Stomach (tissue), 4 donors: ENCODE data around the gene SSUH2.

Experiments used
- POLR2A ChIP-seq, 4 donors: fragments of 450-650 bp; IDR thresholded peaks; one replicate each; pipeline ENCODE4 v1.6.1; 2016; ENCODE audit warnings: antibody characterized with exemption in 4 of 4, control low read depth in 2 of 4, mild to moderate bottlenecking in 1 of 4, moderate library complexity in 1 of 4
- POLR2AphosphoS5 ChIP-seq, 3 donors: sonication (generic); formaldehyde crosslinking; IDR thresholded peaks; one replicate each; pipeline ENCODE4 v1.6.1; 2016; ENCODE audit warnings: antibody characterized with exemption in 3 of 3
- TF ChIP-seq, protein P1 (sequence below), 7 experiments: fragments of 450-650 bp in 4 of 7; fragments of 200-600 bp in 3 of 7; sonication (generic) in 3 of 7; IDR thresholded peaks; one replicate each; pipeline ENCODE4 v1.5.1; 2016 to 2019; ENCODE audit warnings: antibody characterized with exemption in 7 of 7, control low read depth in 2 of 7, mild to moderate bottlenecking in 1 of 7

- TF ChIP-seq, protein P1, sequence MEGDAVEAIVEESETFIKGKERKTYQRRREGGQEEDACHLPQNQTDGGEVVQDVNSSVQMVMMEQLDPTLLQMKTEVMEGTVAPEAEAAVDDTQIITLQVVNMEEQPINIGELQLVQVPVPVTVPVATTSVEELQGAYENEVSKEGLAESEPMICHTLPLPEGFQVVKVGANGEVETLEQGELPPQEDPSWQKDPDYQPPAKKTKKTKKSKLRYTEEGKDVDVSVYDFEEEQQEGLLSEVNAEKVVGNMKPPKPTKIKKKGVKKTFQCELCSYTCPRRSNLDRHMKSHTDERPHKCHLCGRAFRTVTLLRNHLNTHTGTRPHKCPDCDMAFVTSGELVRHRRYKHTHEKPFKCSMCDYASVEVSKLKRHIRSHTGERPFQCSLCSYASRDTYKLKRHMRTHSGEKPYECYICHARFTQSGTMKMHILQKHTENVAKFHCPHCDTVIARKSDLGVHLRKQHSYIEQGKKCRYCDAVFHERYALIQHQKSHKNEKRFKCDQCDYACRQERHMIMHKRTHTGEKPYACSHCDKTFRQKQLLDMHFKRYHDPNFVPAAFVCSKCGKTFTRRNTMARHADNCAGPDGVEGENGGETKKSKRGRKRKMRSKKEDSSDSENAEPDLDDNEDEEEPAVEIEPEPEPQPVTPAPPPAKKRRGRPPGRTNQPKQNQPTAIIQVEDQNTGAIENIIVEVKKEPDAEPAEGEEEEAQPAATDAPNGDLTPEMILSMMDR (IDR thresholded peaks at IDR 0.05): no peak
- TF ChIP-seq POLR2A (IDR thresholded peaks at IDR 0.05): no peak
- TF ChIP-seq POLR2AphosphoS5 (IDR thresholded peaks at IDR 0.05): no peak
Measured at GRCh38 chr3:8584661-8585060, 59.9 kb downstream of the SSUH2 start.
